Stomach (tissue), 4 donors: ENCODE data around the gene ITLN1.

ENCODE experiments used
- POLR2A ChIP-seq, 4 donors: fragments of 450-650 bp; IDR thresholded peaks; one replicate each; pipeline ENCODE4 v1.6.1; 2016; ENCODE audit warnings: antibody characterized with exemption in 4 of 4, control low read depth in 2 of 4, mild to moderate bottlenecking in 1 of 4, moderate library complexity in 1 of 4
- POLR2AphosphoS5 ChIP-seq, 3 donors: sonication (generic); formaldehyde crosslinking; IDR thresholded peaks; one replicate each; pipeline ENCODE4 v1.6.1; 2016; ENCODE audit warnings: antibody characterized with exemption in 3 of 3
- TF ChIP-seq, protein P1 (sequence below), 7 experiments: fragments of 450-650 bp in 4 of 7; fragments of 200-600 bp in 3 of 7; sonication (generic) in 3 of 7; IDR thresholded peaks; one replicate each; pipeline ENCODE4 v1.5.1; 2016 to 2019; ENCODE audit warnings: antibody characterized with exemption in 7 of 7, control low read depth in 2 of 7, mild to moderate bottlenecking in 1 of 7

GRCh38 chr1:160883581-160884513 lies 1.1 kb downstream of the ITLN1 start:
- TF ChIP-seq, protein P1, sequence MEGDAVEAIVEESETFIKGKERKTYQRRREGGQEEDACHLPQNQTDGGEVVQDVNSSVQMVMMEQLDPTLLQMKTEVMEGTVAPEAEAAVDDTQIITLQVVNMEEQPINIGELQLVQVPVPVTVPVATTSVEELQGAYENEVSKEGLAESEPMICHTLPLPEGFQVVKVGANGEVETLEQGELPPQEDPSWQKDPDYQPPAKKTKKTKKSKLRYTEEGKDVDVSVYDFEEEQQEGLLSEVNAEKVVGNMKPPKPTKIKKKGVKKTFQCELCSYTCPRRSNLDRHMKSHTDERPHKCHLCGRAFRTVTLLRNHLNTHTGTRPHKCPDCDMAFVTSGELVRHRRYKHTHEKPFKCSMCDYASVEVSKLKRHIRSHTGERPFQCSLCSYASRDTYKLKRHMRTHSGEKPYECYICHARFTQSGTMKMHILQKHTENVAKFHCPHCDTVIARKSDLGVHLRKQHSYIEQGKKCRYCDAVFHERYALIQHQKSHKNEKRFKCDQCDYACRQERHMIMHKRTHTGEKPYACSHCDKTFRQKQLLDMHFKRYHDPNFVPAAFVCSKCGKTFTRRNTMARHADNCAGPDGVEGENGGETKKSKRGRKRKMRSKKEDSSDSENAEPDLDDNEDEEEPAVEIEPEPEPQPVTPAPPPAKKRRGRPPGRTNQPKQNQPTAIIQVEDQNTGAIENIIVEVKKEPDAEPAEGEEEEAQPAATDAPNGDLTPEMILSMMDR (IDR thresholded peaks at IDR 0.05): no peak
- TF ChIP-seq POLR2AphosphoS5 (IDR thresholded peaks at IDR 0.05): no peak
- TF ChIP-seq POLR2A (IDR thresholded peaks at IDR 0.05): no peak
